GM10248 (cell line): ENCODE measurements around the gene OR6K3.

ENCODE experiments used
- CTCF ChIA-PET: fragments of 300-600 bp; sonication (Branson Sonifier 250); formaldehyde crosslinking; extraction: SDS; loops from one replicate; lab custom pipeline; 2021; ENCODE audit warnings: antibody characterized with exemption; lab: Yijun Ruan, JAX
- POLR2A ChIA-PET: fragments of 350-650 bp; sonication (Branson Sonifier 250); formaldehyde crosslinking; extraction: SDS; loops from one replicate; lab custom pipeline; 2020; ENCODE audit warnings: antibody characterized with exemption; lab: Yijun Ruan, JAX
- DNase-seq: peaks from one replicate; pipeline ENCODE4 v3.0.0; 2012; ENCODE audit errors: extremely low spot score
- TF ChIP-seq, protein P1 (sequence below): IDR thresholded peaks from 2 replicates; pipeline ENCODE4 v1.5.1; 2012; ENCODE audit warnings: mild to moderate bottlenecking, low read depth; ENCODE audit errors: extremely low read depth, missing control alignments, control extremely low read depth

Gene OR6K3

GRCh38 chr1:158730453-158730852 is 9.9 kb upstream of the OR6K3 start:
- CTCF ChIA-PET = no interaction called here
- DNase-seq = no peak
- TF ChIP-seq, protein P1, sequence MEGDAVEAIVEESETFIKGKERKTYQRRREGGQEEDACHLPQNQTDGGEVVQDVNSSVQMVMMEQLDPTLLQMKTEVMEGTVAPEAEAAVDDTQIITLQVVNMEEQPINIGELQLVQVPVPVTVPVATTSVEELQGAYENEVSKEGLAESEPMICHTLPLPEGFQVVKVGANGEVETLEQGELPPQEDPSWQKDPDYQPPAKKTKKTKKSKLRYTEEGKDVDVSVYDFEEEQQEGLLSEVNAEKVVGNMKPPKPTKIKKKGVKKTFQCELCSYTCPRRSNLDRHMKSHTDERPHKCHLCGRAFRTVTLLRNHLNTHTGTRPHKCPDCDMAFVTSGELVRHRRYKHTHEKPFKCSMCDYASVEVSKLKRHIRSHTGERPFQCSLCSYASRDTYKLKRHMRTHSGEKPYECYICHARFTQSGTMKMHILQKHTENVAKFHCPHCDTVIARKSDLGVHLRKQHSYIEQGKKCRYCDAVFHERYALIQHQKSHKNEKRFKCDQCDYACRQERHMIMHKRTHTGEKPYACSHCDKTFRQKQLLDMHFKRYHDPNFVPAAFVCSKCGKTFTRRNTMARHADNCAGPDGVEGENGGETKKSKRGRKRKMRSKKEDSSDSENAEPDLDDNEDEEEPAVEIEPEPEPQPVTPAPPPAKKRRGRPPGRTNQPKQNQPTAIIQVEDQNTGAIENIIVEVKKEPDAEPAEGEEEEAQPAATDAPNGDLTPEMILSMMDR = no peak
- POLR2A ChIA-PET = no interaction called here

DNA sequence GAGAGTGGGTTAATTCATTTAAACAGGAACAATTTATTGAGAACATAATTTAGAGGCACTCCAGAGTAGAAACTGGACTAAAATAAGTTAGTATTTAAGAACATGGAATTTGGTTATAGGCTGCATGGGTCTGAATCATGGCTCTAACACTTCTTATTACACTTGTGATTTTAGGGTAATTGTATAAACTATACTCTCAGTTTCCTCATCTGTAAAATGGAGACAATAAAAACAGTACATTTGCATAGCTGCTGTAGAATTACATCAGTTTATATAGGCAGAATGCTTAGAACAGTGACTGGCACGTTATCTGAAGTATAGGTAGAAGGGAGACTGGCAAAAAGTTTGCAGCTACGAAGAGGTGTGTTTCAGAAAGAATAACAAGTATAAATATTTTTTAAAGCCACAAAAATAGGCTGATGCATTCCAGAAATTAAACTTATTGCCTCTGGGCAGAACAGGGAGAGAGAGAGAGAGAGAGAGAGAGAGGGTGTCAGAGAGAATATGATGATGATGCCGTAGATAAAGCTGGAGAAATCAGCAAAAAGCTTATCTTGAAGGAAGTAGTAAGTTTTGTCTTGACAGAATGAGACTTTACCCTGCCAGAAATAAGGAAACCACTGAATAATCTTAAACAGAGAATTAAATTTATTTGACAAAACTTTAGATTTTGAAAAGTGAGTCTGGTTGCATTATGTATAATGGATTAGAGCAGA is 8.1 kb upstream of the OR6K3 start:
- TF ChIP-seq, protein P1 = no peak
- CTCF ChIA-PET = no interaction called here
- POLR2A ChIA-PET = no interaction called here
- DNase-seq = no peak

GRCh38 chr1:158724442-158724841 is 3.9 kb upstream of the OR6K3 start:
- POLR2A ChIA-PET = no interaction called here
- CTCF ChIA-PET = no interaction called here
- TF ChIP-seq, protein P1 = no peak
- no peak for DNase-seq

- no peak for DNase-seq
- TF ChIP-seq, protein P1 = no peak
- POLR2A ChIA-PET = no interaction called here
- CTCF ChIA-PET = interaction anchor here (0.9 kb wide), 1 partner anchor 12 kb away, joined by 3 read pairs; no protein-coding TSS in a partner anchor
These were observed 856 bp downstream of the OR6K3 start for GRCh38 chr1:158719664-158720063.

- TF ChIP-seq, protein P1 = no peak
- DNase-seq = no peak
- ChIA-PET CTCF (interaction anchor here (1.3 kb wide), 1 partner anchor 281 kb away, joined by 3 read pairs; no protein-coding TSS in a partner anchor), POLR2A (no interaction called here)
These were observed 3.2 kb downstream of the OR6K3 start for GRCh38 chr1:158717344-158717743.

GRCh38 chr1:158716335-158716734 is 4.2 kb downstream of the OR6K3 start:
- CTCF ChIA-PET = interaction anchor here (1.3 kb wide), 1 partner anchor 282 kb away, joined by 3 read pairs; no protein-coding TSS in a partner anchor
- DNase-seq = no peak
- TF ChIP-seq, protein P1 = no peak
- POLR2A ChIA-PET = no interaction called here
